HEK293T (cell line): ENCODE data around the gene RIOK1.

Source experiments
- CTBP1 ChIP-seq: fragments of 450-650 bp; IDR thresholded peaks from 2 replicates; pipeline ENCODE4 v1.6.1; 2016; ENCODE audit warnings: borderline replicate concordance
- ELF4 ChIP-seq: fragments of 450-650 bp; IDR thresholded peaks from 2 replicates; pipeline ENCODE4 v1.6.1; 2017; ENCODE audit warnings: antibody characterized with exemption
- FOXK2 ChIP-seq: fragments of 450-650 bp; IDR thresholded peaks from 2 replicates; pipeline ENCODE4 v1.6.1; 2016; ENCODE audit warnings: mild to moderate bottlenecking
- FOXM1 ChIP-seq: fragments of 450-650 bp; IDR thresholded peaks from 2 replicates; pipeline ENCODE4 v1.6.1; 2017; ENCODE audit warnings: mild to moderate bottlenecking, borderline replicate concordance
- HDGF ChIP-seq: fragments of 450-650 bp; IDR thresholded peaks from 2 replicates; pipeline ENCODE4 v1.6.1; 2017; ENCODE audit warnings: antibody characterized with exemption, borderline replicate concordance
- SUZ12 ChIP-seq: fragments of 450-650 bp; IDR thresholded peaks from 2 replicates; pipeline ENCODE4 v1.6.1; 2016; ENCODE audit warnings: mild to moderate bottlenecking

DNA sequence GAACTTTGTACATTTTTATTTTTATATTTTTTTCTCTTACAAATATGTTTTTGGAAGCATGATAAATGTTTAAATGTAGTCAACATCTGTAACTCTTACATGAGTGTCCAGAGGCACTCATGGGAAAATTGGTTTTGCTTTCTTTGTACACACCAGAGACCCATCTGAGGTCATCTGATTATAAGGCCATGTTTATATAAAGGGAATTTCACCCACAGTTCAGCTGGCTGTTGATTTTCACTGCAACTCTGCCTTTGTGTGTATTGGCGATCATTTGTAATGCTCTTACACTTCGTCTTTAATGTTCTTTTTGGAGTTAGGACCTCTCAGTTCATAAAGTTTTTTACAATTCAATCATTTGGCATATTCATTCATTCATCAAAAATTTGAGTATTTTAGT lies 28.1 kb downstream of the RIOK1 start:
- no peak for TF ChIP-seq HDGF
- TF ChIP-seq FOXM1: no peak
- no peak for TF ChIP-seq SUZ12
- TF ChIP-seq FOXK2: no peak
- no peak for TF ChIP-seq ELF4
- TF ChIP-seq CTBP1: no peak
